ENCODE results near the gene UBL7.
"Not testable (repeated sequence)": the region's sequence is repeated elsewhere in the genome, so short reads cannot be mapped to it uniquely, and the experiment has no call there.

Gene UBL7

DNA sequence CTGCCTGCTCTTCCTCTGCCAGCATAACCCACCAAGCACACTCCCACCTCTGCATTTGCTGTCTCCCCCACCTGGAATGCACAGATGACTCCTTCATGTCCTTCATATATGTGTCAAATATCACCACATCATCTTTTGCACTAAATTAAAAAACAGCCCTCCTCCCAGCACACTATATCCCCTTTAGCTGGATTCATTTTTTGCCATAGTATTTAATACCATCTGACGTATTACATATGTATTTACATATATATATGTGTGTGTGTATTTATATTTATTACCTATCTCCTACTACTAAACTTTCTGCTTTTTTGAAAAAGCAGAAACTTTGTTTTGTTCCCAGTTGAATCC lies 29.4 kb upstream of the UBL7 start:
- H3K36me3 ChIP-seq (ENCODE audit: control insufficient read depth, insufficient read depth, low read length) = no peaks in the 10 kb centered on the region
- H3K27me3 ChIP-seq (ENCODE audit: control insufficient read depth, insufficient read depth, low read length) = no peaks in the 10 kb centered on the region
- no peaks in the 10 kb centered on the region for H3K9me3 ChIP-seq (ENCODE audit: control insufficient read depth, insufficient read depth, low read length)
- no peak overlapping the region for H3K4me3 ChIP-seq (ENCODE audit: low read length)
- H3K4me1 ChIP-seq (ENCODE audit: control insufficient read depth, insufficient read depth, low read length) = peaks cover 2% of the 10 kb centered on the region
- no peak overlapping the region for H3K27ac ChIP-seq (ENCODE audit: low read length)
- no peak for DNase-seq (ENCODE audit: low read depth, low spot score)
- WGBS (ENCODE audit: insufficient coverage, insufficient read length) = no CpG with 5 or more reads among the region's 1 CpG

DNA sequence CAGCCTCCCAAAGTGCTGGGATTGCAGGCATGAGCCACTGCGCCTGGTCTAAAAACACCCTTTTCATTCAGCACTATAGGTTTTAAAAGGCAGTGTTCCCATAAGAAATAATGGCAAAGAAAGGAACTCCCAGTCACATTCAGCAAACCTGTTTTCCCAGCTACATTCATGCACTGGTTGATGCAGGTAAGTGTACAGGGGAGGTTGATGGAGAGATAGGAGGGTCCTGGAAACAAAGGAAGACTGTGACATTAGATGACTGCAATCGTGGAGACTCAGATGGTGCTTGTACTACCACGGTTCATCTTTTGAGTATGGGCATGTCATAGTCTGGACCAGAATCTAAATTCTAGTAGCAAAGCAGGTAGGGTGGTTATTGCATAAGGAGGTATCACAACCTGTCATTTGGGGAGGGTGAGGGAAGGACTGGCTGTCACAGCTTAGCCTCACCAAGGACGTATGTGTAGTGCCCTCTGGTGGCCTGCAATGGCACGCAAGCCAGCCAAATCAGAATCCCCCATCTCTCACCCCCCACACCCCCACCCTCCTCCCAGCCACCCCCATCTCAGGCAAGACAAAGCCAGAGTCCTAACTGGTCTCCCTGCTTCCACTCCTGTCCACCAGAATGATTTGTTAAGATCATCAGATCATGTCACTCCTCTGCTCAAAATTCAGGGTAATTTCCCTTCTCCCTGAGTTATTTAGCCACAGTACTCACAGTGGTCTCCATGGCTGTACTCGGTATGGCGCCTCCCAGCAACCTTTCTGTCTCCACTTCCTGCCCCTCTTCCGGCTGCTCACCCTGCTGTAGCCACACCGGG lies 28.8 kb upstream of the UBL7 start:
- Histone ChIP-seq H3K27me3 (ENCODE audit: control insufficient read depth, insufficient read depth, low read length) (no peaks in the 10 kb centered on the region), H3K36me3 (ENCODE audit: control insufficient read depth, insufficient read depth, low read length) (no peaks in the 10 kb centered on the region), H3K9me3 (ENCODE audit: control insufficient read depth, insufficient read depth, low read length) (no peaks in the 10 kb centered on the region), H3K27ac (ENCODE audit: low read length) (no peak overlapping the region), H3K4me3 (ENCODE audit: low read length) (no peak overlapping the region), H3K4me1 (ENCODE audit: control insufficient read depth, insufficient read depth, low read length) (peaks cover 2% of the 10 kb centered on the region)
- no CpG with 5 or more reads among the region's 9 CpGs for WGBS (ENCODE audit: insufficient coverage, insufficient read length)
- peak; percentile 61 for DNase-seq (ENCODE audit: low read depth, low spot score)

DNA sequence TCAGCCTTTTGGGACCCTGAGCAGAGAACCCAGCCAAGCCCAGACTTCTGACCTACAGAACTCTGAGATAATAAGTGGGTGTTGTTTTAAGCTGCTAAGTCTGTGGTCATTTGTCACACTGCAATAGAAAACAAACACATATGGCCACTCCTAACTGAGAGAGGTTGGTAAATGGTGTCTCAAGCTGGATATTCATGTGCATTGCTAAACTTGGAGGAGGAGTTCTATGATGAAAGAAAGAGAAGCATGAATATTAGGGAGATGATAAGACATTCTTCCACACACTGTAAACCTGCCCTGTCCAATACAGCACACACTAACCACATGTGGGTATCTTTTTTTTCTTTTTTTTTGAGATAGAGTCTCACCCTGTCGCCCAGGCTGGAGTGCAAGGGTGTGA lies 27.8 kb upstream of the UBL7 start:
- DNase-seq (ENCODE audit: low read depth, low spot score) = no peak
- no peaks in the 10 kb centered on the region for H3K36me3 ChIP-seq (ENCODE audit: control insufficient read depth, insufficient read depth, low read length)
- no peaks in the 10 kb centered on the region for H3K9me3 ChIP-seq (ENCODE audit: control insufficient read depth, insufficient read depth, low read length)
- H3K4me3 ChIP-seq (ENCODE audit: low read length) = no peak overlapping the region
- WGBS (ENCODE audit: insufficient coverage, insufficient read length) = no CpG with 5 or more reads among the region's 1 CpG
- no peaks in the 10 kb centered on the region for H3K27me3 ChIP-seq (ENCODE audit: control insufficient read depth, insufficient read depth, low read length)
- peaks cover 2% of the 10 kb centered on the region for H3K4me1 ChIP-seq (ENCODE audit: control insufficient read depth, insufficient read depth, low read length)
- no peak overlapping the region for H3K27ac ChIP-seq (ENCODE audit: low read length)

DNA sequence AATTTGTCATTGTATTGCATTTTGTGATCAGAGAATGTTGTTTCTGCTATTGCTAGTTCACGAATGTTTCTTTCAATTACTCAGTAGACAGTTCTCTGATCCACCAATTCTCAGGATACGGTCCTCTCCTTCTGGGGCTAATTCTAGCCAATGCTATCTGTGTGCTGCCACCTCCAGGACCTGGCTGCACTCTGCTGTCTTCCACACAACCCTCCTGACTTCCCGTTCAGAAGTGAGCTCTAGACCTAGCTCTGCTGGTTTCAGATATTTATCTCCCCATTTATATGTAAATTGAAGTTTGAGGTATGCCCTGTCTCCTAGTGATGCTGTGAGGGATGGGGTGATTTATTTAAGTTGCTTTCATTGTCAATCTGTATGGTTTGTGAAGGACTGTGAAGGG lies 21.7 kb upstream of the UBL7 start:
- peak; percentile 33 for DNase-seq (ENCODE audit: low read depth, low spot score)
- no peak overlapping the region for H3K27ac ChIP-seq (ENCODE audit: low read length)

GRCh38 chr15:74480364-74480763 lies 19.4 kb upstream of the UBL7 start:
- WGBS (ENCODE audit: insufficient coverage, insufficient read length) = no CpG with 5 or more reads among the region's 27 CpGs
- H3K27ac ChIP-seq (ENCODE audit: low read length); DNase-seq (ENCODE audit: low read depth, low spot score); H3K4me3 ChIP-seq (ENCODE audit: low read length); H3K36me3 ChIP-seq (ENCODE audit: control insufficient read depth, insufficient read depth, low read length); H3K4me1 ChIP-seq (ENCODE audit: control insufficient read depth, insufficient read depth, low read length); H3K27me3 ChIP-seq (ENCODE audit: control insufficient read depth, insufficient read depth, low read length); H3K9me3 ChIP-seq (ENCODE audit: control insufficient read depth, insufficient read depth, low read length): not testable (repeated sequence)

More for the DNA sequence above, 21.7 kb upstream of the UBL7 start:
- no peaks in the 10 kb centered on the region for H3K4me1 ChIP-seq (ENCODE audit: control insufficient read depth, insufficient read depth, low read length)
- H3K36me3 ChIP-seq (ENCODE audit: control insufficient read depth, insufficient read depth, low read length) = no peaks in the 10 kb centered on the region
- H3K4me3 ChIP-seq (ENCODE audit: low read length) = no peak overlapping the region
- WGBS (ENCODE audit: insufficient coverage, insufficient read length) = no CpG with 5 or more reads among the region's 3 CpGs
- H3K9me3 ChIP-seq (ENCODE audit: control insufficient read depth, insufficient read depth, low read length) = no peaks in the 10 kb centered on the region
- no peaks in the 10 kb centered on the region for H3K27me3 ChIP-seq (ENCODE audit: control insufficient read depth, insufficient read depth, low read length)

- no CpG with 5 or more reads among the region's 7 CpGs for WGBS (ENCODE audit: insufficient coverage, insufficient read length)
- not testable (repeated sequence) for DNase-seq (ENCODE audit: low read depth, low spot score); H3K27ac ChIP-seq (ENCODE audit: low read length); H3K4me1 ChIP-seq (ENCODE audit: control insufficient read depth, insufficient read depth, low read length); H3K4me3 ChIP-seq (ENCODE audit: low read length); H3K36me3 ChIP-seq (ENCODE audit: control insufficient read depth, insufficient read depth, low read length); H3K27me3 ChIP-seq (ENCODE audit: control insufficient read depth, insufficient read depth, low read length); H3K9me3 ChIP-seq (ENCODE audit: control insufficient read depth, insufficient read depth, low read length)
Observed at GRCh38 chr15:74471621-74472020, 10.7 kb upstream of the UBL7 start.

DNA sequence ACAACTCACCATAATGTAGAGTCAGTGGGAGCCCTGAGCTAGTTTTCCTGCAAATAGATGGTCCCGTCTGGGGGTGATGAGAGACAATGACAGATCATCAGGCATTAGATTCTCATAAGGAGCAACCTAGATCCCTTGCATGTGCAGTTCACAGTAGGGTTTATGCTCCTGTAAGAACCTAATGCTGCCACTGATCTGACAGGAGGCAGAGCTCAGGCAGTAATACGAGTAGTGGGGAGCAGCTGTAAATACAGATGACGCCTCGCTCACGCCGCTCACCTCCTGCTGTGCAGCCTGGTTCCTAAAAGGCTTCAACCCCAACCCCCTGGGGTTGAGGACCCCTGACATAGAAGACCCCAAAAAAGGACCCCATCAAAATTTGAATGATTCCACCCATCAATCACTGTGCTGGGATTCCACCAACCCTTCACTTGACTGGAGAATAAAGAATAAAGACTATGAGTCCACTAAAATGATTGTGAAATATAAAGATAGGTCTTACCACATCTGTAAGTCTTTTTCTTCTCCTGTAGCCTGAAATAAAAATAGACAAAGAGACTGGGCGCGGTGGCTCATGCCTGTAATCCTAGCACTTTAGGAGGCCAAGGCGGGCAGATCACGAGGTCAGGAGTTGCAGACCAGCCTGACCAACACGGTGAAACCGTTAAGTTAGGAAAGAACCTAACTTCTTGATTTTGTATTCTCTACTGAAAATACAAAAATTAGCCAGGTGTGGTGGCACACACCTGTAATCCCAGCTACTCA lies 9.9 kb upstream of the UBL7 start:
- no peaks in the 10 kb centered on the region; the same call in 1 of the 2 replicates for H3K4me1 ChIP-seq (ENCODE audit: control insufficient read depth, insufficient read depth, low read length)
- H3K4me3 ChIP-seq (ENCODE audit: low read length) = no peak overlapping the region
- peaks cover 1% of the 10 kb centered on the region; the same call in 1 of the 2 replicates for H3K27me3 ChIP-seq (ENCODE audit: control insufficient read depth, insufficient read depth, low read length)
- H3K9me3 ChIP-seq (ENCODE audit: control insufficient read depth, insufficient read depth, low read length) = no peaks in the 10 kb centered on the region
- DNase-seq (ENCODE audit: low read depth, low spot score) = no peak
- no CpG with 5 or more reads among the region's 12 CpGs for WGBS (ENCODE audit: insufficient coverage, insufficient read length)
- H3K27ac ChIP-seq (ENCODE audit: low read length) = no peak overlapping the region
- peaks cover 3% of the 10 kb centered on the region for H3K36me3 ChIP-seq (ENCODE audit: control insufficient read depth, insufficient read depth, low read length)

- H3K4me1 ChIP-seq (ENCODE audit: control insufficient read depth, insufficient read depth, low read length) = no peaks in the 10 kb centered on the region
- H3K27ac ChIP-seq (ENCODE audit: low read length) = no peak overlapping the region
- no peaks in the 10 kb centered on the region for H3K9me3 ChIP-seq (ENCODE audit: control insufficient read depth, insufficient read depth, low read length)
- peaks cover under 1% of the 10 kb centered on the region; the same call in 1 of the 2 replicates for H3K27me3 ChIP-seq (ENCODE audit: control insufficient read depth, insufficient read depth, low read length)
- H3K36me3 ChIP-seq (ENCODE audit: control insufficient read depth, insufficient read depth, low read length) = no peaks in the 10 kb centered on the region; the same call in 1 of the 2 replicates
- no peak overlapping the region for H3K4me3 ChIP-seq (ENCODE audit: low read length)
- DNase-seq (ENCODE audit: low read depth, low spot score) = no peak
- no CpG with 5 or more reads among the region's 6 CpGs for WGBS (ENCODE audit: insufficient coverage, insufficient read length)
Observed at GRCh38 chr15:74468341-74469032, 7.5 kb upstream of the UBL7 start.

- H3K9me3 ChIP-seq (ENCODE audit: control insufficient read depth, insufficient read depth, low read length) = no peaks in the 10 kb centered on the region
- H3K27ac ChIP-seq (ENCODE audit: low read length) = no peak overlapping the region
- no CpG with 5 or more reads among the region's 1 CpG for WGBS (ENCODE audit: insufficient coverage, insufficient read length)
- no peaks in the 10 kb centered on the region for H3K4me1 ChIP-seq (ENCODE audit: control insufficient read depth, insufficient read depth, low read length)
- no peaks in the 10 kb centered on the region for H3K36me3 ChIP-seq (ENCODE audit: control insufficient read depth, insufficient read depth, low read length)
- no peaks in the 10 kb centered on the region for H3K27me3 ChIP-seq (ENCODE audit: control insufficient read depth, insufficient read depth, low read length)
- no peak overlapping the region for H3K4me3 ChIP-seq (ENCODE audit: low read length)
- DNase-seq (ENCODE audit: low read depth, low spot score) = no peak
Observed at GRCh38 chr15:74466570-74466969, 5.6 kb upstream of the UBL7 start.

GRCh38 chr15:74464897-74465296 lies 3.9 kb upstream of the UBL7 start:
- Histone ChIP-seq H3K4me1 (ENCODE audit: control insufficient read depth, insufficient read depth, low read length) (no peaks in the 10 kb centered on the region), H3K9me3 (ENCODE audit: control insufficient read depth, insufficient read depth, low read length) (no peaks in the 10 kb centered on the region), H3K4me3 (ENCODE audit: low read length) (no peak overlapping the region), H3K36me3 (ENCODE audit: control insufficient read depth, insufficient read depth, low read length) (no peaks in the 10 kb centered on the region), H3K27ac (ENCODE audit: low read length) (no peak overlapping the region), H3K27me3 (ENCODE audit: control insufficient read depth, insufficient read depth, low read length) (no peaks in the 10 kb centered on the region)
- DNase-seq (ENCODE audit: low read depth, low spot score) = no peak
- WGBS (ENCODE audit: insufficient coverage, insufficient read length) = no CpG with 5 or more reads among the region's 2 CpGs
